DMS79 treated with DMSO at 0.1 percent for 48 hours (cell line): ENCODE measurements around the gene PCAT7.

Experiments used
- DNase-seq: peaks from one replicate; lab custom pipeline; 2025; lab: John Stamatoyannopoulos, UW

The PCAT7 gene

GRCh38 chr9:94603259-94604160 lies 48.6 kb downstream of the PCAT7 start:
- peak; percentile 43 for DNase-seq

- DNase-seq = no peak
These were observed 52.0 kb downstream of the PCAT7 start for GRCh38 chr9:94606646-94607422.

- DNase-seq = no peak
These were observed 52.5 kb downstream of the PCAT7 start for GRCh38 chr9:94607423-94607691.

GRCh38 chr9:94610181-94610606 lies 55.3 kb downstream of the PCAT7 start:
- no peak for DNase-seq

- peak; percentile 5 for DNase-seq
These were observed 56.8 kb downstream of the PCAT7 start for GRCh38 chr9:94611638-94612068.

- DNase-seq = no peak
These were observed 57.2 kb downstream of the PCAT7 start for GRCh38 chr9:94612071-94612470.

- DNase-seq = no peak
These were observed 58.1 kb downstream of the PCAT7 start for GRCh38 chr9:94613003-94613402.

- no peak for DNase-seq
These were observed 64.1 kb downstream of the PCAT7 start for GRCh38 chr9:94619026-94619425.
